Activated T-cell treated with anti-CD3 and anti-CD28 coated beads, Interleukin-2, amount 50 U/mL, for 72 hours (primary cell): ENCODE measurements around the gene PINLYP. TPM values are rescaled to one million over a fixed set of nuclear protein-coding genes. Genes with fewer than 3 reads are reported as not detected.
"Not testable (repeated sequence)": the region's sequence is repeated elsewhere in the genome, so short reads cannot be mapped to it uniquely, and the experiment has no call there.

Experiments used
- ATAC-seq, 2 donors: fragments of 150-1000 bp; cut with Tn5 transposase; replicated peaks in 1 of 2; 2 replicates each; pipeline ENCODE4 v1.10.0; 2021; ENCODE audit warnings: moderate library complexity in 2 of 2, mild to moderate bottlenecking in 1 of 2
- DNase-seq, 2 donors: peaks; one replicate each; pipeline ENCODE4 v3.0.0; 2021 to 2022; ENCODE audit warnings: mixed read lengths in 1 of 2
- H3K27ac Mint-ChIP-seq: one replicate; pipeline ENCODE4 v1.8.0; 2022; ENCODE audit warnings: mild to moderate bottlenecking, moderate library complexity, mixed read lengths
- H3K27me3 Mint-ChIP-seq: one replicate; pipeline ENCODE4 v1.8.0; 2022; ENCODE audit warnings: low read depth, mixed read lengths
- H3K36me3 Mint-ChIP-seq, 2 donors: one replicate each; pipeline ENCODE4 v1.8.0; 2022; ENCODE audit warnings: mixed read lengths in 2 of 2, mild to moderate bottlenecking in 1 of 2; ENCODE audit not compliant: insufficient read depth in 2 of 2
- H3K4me1 Mint-ChIP-seq: one replicate; pipeline ENCODE4 v1.8.0; 2022; ENCODE audit warnings: low read depth, mixed read lengths
- H3K4me3 Mint-ChIP-seq, 2 donors: one replicate each; pipeline ENCODE4 v1.8.0; 2022; ENCODE audit warnings: mild to moderate bottlenecking in 2 of 2, mixed read lengths in 2 of 2, moderate library complexity in 2 of 2
- H3K9me3 Mint-ChIP-seq, 2 donors: one replicate each; pipeline ENCODE4 v1.8.0; 2022; ENCODE audit warnings: mixed read lengths in 2 of 2
- total RNA-seq, 2 donors: library from RNA; stranded (reverse); gene quantifications; one replicate each; pipeline ENCODE4 v1.2.3, GENCODE V29; 2022

Gene PINLYP
- total RNA-seq, 2 donors from 2014 or later, result 8.9 to 18.1 TPM

DNA sequence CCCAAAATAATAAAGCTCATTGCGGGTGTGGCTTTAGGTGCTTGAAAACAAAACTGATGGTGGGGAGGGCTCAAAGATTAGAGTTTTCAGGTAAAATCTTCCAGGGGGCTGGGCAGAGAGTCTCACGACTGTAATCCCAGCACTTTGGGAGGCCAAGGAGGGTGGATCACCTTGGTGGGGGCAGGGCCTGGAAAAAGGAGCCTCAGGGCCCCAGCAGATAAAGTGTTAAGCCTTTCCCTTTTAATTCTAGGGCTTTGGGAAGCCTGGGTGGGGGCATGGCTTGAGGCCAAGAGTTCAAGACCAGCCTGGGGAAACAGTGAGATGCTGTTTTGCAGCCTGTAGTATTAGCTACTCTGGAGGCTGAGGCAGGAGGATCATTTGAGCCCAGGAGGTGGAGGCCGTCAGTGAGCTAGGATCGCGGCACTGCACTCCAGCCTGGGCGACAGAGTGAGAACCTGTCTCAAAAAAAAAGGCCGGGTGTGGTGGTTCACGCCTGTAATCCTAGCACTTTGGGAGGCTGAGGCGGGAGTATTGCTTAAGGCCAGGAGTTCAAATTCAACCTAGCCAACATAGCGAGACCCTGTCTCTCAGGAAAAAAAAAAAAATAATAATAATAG, 18.6 kb downstream of the PINLYP start:
- Mint-ChIP-seq H3K4me1 (peaks cover 48% of the 10 kb centered on the region), H3K4me3 (peak overlapping the region; percentile 98 to 99), H3K36me3 (peaks cover 6 to 16% of the 10 kb centered on the region in 2 donors), H3K27ac (peak overlapping the region; percentile 94), H3K27me3 (no peaks in the 10 kb centered on the region), H3K9me3 (no peaks in the 10 kb centered on the region)
- DNase-seq (no peak), ATAC-seq (no peak)

DNA sequence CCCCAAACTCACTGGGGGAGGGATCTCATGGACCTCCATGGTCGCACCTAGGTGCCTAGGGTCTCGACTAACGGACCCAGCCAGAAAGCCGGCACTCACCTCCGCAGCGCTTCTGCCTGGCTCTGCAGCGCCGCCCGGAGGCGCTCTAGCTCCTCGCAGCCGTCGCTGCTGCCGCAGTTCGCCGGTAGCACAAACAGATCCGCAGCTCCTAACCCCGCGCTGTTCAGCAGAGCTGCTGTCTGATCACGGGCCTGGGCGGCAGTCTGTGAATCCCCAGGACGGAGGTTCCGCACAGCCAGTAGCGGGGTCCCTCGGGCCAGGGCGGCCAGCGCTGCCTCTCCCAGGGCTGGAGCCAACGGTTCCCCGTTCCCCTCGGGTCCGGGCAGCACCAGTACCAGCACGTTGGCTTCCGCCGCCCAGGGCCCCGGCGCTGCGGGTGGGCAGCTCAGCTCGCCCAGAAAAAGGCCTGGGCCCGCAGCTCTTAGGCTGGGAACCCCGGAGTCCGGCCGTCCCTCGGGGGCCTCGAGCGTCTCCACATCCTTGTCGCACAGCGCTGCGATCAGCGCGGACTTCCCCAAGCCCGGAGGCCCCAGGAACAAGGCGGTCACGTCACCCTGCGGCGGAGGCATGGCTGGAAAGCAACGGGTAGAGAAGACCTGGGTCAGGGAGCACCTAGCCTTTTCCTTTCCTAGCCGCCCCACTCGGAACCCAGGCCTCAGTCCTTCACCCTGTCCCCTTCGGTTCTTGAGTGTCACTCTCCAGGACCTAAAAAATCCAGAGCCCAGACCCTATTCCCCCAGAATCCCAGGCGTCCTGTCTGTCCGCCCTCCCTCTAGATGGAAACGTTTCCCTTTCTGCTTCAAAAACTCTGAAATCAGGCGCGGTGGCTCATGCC, 19.4 kb downstream of the PINLYP start:
- Mint-ChIP-seq H3K27me3 (no peaks in the 10 kb centered on the region), H3K9me3 (no peaks in the 10 kb centered on the region), H3K4me1 (peaks cover 41% of the 10 kb centered on the region), H3K36me3 (peaks cover 6 to 17% of the 10 kb centered on the region in 2 donors), H3K4me3 (peak overlapping the region; percentile 98 to 99), H3K27ac (peak overlapping the region; percentile 100)
- ATAC-seq, result peak; percentile 56 to 58
- DNase-seq, result peak; percentile 79 to 81

DNA sequence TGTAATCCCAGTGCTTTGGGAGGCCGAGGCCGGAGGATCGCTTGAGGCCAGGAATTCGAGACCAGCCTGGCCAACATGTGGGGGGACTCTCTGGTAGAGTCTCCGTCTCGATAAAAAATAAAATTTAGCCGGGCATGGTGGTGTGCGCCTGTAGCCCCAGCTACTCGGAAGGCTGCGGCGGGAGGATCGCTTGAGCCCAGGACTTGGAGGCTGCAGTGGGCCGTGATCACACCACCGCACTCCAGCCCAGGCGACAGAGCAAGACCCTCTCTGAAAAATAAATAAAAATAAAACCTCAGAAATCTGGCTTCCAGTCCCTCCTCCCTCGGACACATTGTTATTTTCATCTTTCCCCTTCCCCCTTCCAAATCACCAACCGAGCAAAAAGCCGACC, 20.0 kb downstream of the PINLYP start:
- H3K4me1 Mint-ChIP-seq, result peaks cover 37% of the 10 kb centered on the region
- peaks cover 6 to 17% of the 10 kb centered on the region in 2 donors for H3K36me3 Mint-ChIP-seq
- ATAC-seq (peak; percentile 25 to 31), DNase-seq (peak in 1 of 2 donors; percentile 39)
- H3K27ac Mint-ChIP-seq, result peak overlapping the region; percentile 100
- H3K9me3 Mint-ChIP-seq, result no peaks in the 10 kb centered on the region
- peak overlapping the region; percentile 98 to 99 for H3K4me3 Mint-ChIP-seq
- no peaks in the 10 kb centered on the region for H3K27me3 Mint-ChIP-seq

DNA sequence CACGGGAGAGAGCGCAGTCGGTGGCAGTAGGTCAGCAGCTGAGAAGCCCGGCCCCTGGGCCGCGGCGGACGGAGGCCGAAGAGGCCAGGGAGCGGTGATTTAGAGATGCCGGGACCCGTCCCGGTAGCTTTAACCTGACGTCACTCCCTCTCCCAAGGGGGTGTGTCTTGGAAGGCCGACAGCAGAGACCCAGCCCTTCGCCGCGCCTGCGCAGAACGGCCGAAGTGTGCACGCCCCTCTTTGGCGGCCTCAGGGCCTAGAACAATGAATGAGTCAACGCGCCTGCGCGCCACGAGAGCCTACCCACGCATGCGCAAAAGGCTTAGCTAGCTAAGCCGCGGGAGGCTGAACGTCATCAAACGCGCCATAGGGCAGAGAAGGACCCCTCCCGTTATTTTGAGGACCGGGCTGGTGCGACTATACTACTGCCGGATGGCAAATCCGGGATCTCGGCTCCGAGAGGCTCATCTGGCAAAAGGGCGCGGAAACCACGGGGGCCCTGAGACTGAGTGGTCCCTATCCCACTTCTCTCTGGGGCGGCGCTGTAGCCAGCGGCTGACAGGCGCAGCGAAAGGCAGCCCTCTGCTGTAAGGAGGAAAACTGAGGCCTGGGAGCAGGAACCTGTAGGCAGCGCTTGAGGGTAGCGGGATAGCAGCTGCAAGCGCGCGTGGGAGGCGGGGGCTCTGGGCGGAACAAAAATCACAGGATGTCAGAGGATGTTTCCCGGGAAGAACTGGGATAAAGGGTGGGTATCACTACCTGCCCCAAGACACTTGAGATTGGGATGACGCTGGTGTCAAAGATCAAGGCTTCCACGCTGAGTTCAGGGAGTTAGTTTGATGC, 20.6 kb downstream of the PINLYP start, which contains the start of the genes IRGQ and ZNF576:
Gene IRGQ, minus strand, starts transcription at position 136 of the 843 bp plus-strand sequence. CDS start 796 bp downstream, outside the sequence.
Gene ZNF576, plus strand, starts transcription at position 597 of the 843 bp plus-strand sequence. CDS start 514 bp downstream, outside the sequence.
- peak within 1 kb of the TSS; percentile 100 for H3K27ac Mint-ChIP-seq
- ATAC-seq (peak; percentile 84 to 87), DNase-seq (peak; percentile 100)
- peaks cover 6 to 15% of the 10 kb centered on the region in 2 donors for H3K36me3 Mint-ChIP-seq
- no peaks in the 10 kb centered on the region for H3K9me3 Mint-ChIP-seq
- peaks cover 35% of the 10 kb centered on the region for H3K4me1 Mint-ChIP-seq
- H3K4me3 Mint-ChIP-seq, result peak within 1 kb of the TSS; percentile 98 to 99
- H3K27me3 Mint-ChIP-seq, result no peaks in the 10 kb centered on the region

DNA sequence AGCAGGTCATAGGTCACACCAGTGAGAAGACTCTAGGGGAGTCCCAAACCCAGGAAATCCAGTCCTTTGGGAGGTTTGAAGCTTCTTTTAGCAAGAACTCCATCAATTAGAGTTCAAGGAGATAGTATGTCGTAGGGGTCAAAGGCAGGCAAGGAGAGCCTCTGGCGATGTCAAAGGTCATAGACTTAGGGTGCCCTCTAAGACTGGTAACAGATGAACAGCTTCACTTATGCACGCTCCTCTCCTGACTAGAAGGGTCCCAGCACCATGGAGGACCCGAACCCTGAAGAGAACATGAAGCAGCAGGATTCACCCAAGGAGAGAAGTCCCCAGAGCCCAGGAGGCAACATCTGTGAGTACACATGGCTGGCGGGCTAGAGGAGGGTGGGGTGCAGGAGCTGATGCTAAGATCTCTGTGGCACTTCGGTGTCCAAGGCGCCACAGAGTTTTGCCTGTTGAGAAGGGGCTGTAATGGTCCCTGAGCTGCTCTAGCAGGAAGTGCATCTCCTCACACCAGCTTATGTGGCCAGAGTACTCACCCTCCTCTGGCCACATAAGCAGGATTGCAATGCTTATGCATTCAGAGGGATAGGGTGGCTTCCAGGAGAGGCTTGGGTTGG, 21.4 kb downstream of the PINLYP start:
- no peak for DNase-seq
- Mint-ChIP-seq H3K4me3 (peak overlapping the region; percentile 98 to 99), H3K27ac (peak overlapping the region; percentile 100), H3K27me3 (no peaks in the 10 kb centered on the region), H3K9me3 (no peaks in the 10 kb centered on the region), H3K4me1 (peaks cover 35% of the 10 kb centered on the region), H3K36me3 (peaks cover 6 to 17% of the 10 kb centered on the region in 2 donors)
- ATAC-seq, result no peak

DNA sequence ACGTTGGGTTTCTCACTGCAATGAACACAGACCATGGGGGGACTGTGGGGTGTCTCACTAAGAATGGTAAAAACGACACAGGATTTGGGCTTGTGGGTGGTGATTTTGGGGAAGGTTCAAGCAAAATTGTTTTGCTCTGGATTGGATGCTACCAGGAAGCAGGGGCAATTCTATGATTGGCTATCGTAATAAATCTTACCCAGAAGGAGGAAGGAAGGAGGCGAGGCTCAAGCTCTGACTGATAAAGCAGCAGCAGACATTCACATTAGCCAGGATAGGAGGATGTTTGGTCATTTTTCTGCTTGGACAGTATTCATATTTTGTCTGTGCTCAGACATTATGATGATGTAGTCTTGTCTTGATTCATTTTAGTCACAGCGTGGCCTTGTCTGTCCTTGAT, 22.3 kb downstream of the PINLYP start:
- Mint-ChIP-seq H3K27ac (peak overlapping the region; percentile 95), H3K36me3 (peaks cover 4 to 14% of the 10 kb centered on the region in 2 donors), H3K9me3 (no peaks in the 10 kb centered on the region), H3K4me1 (peaks cover 35% of the 10 kb centered on the region), H3K27me3 (no peaks in the 10 kb centered on the region), H3K4me3 (peak overlapping the region; percentile 98 to 99)
- ATAC-seq, result no peak
- DNase-seq, result no peak

DNA sequence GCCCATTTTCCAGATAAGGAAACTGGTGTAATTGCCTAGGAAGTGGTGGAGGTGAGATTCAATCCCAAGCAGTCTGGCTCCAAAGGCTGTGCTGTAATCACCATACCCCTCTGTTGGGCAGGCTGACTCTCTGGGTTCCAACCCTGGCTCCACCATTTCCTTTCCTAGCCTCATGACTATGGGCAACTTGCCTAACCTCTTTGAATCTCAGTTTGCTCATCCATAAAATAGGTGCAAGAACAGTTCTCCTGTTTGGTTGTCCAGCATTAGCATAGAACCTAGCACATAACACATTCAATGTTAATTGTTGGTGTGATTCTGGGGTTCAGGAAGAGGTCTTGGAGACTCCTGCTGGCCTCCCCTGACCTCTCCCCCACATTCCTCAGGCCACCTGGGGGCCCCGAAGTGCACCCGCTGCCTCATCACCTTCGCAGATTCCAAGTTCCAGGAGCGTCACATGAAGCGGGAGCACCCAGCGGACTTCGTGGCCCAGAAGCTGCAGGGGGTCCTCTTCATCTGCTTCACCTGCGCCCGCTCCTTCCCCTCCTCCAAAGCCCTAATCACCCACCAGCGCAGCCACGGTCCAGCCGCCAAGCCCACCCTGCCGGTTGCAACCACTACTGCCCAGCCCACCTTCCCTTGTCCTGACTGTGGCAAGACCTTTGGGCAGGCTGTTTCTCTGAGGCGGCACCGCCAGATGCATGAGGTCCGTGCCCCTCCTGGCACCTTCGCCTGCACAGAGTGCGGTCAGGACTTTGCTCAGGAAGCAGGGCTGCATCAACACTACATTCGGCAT, 23.0 kb downstream of the PINLYP start:
- no peak for DNase-seq
- Mint-ChIP-seq H3K27ac (peak overlapping the region; percentile 95), H3K4me1 (peaks cover 28% of the 10 kb centered on the region), H3K4me3 (peak overlapping the region; percentile 8 to 99), H3K36me3 (peaks cover 3 to 10% of the 10 kb centered on the region in 2 donors), H3K9me3 (no peaks in the 10 kb centered on the region), H3K27me3 (no peaks in the 10 kb centered on the region)
- no peak for ATAC-seq

DNA sequence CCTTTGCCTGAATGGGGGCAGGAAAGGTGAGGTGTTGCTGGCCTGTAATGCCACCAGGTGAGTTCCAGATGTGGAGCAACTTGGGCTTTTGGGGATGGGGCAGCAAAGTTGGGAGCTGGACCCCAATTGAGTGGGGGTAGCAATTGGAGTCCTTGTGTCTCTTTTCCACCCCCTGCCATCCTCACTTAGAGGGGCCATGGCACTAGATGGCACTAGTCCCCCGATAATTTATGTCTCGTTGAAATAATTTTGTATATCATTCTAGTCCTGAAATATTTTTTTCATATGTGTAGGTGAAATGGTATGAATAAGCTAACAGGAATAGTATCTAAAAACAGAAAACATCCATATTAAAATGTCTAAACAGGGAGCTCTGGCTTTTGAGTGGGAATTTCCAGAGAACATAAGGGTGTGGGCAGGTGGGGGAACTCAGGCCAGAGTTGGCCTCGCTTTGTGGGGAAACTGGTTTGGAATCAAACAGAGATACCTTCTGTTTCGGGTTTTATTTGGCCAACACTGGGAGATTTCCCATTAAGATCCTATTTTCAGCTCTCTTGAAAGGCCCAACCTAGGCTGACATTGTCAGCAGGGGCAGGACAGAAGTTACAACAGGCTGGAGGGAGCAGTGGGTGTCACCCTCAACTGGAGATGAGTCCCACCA, 24.2 kb downstream of the PINLYP start:
- ATAC-seq (no peak), DNase-seq (no peak)
- H3K27me3 Mint-ChIP-seq, result no peaks in the 10 kb centered on the region
- peaks cover 1 to 7% of the 10 kb centered on the region in 2 donors for H3K36me3 Mint-ChIP-seq
- peaks cover 23% of the 10 kb centered on the region for H3K4me1 Mint-ChIP-seq
- no peaks in the 10 kb centered on the region for H3K9me3 Mint-ChIP-seq
- H3K4me3 Mint-ChIP-seq, result no peak overlapping the region
- peak overlapping the region; percentile 50 for H3K27ac Mint-ChIP-seq

DNA sequence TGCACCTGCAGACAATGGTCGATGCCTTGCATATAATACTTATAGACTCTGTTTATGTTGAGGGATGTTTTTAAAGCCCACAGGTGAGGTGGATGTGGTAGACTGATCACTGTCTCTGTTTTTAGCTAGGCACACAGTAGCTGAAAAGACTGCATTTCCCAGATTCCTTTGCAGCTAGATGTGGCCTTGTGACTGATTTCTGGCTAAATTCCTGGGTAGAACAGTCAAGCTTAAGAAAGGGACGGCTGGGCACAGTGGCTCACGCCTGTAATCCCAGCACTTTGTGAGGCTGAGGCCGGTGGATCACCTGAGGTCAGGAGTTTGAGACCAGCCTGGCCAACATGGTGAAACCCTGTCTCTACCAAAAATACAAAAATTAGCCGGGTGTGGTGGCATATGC, 24.7 kb downstream of the PINLYP start:
- not testable (repeated sequence) for H3K27me3 Mint-ChIP-seq, ATAC-seq, DNase-seq, H3K4me3 Mint-ChIP-seq, H3K9me3 Mint-ChIP-seq, H3K36me3 Mint-ChIP-seq, H3K27ac Mint-ChIP-seq
- peaks cover 23% of the 10 kb centered on the region for H3K4me1 Mint-ChIP-seq

DNA sequence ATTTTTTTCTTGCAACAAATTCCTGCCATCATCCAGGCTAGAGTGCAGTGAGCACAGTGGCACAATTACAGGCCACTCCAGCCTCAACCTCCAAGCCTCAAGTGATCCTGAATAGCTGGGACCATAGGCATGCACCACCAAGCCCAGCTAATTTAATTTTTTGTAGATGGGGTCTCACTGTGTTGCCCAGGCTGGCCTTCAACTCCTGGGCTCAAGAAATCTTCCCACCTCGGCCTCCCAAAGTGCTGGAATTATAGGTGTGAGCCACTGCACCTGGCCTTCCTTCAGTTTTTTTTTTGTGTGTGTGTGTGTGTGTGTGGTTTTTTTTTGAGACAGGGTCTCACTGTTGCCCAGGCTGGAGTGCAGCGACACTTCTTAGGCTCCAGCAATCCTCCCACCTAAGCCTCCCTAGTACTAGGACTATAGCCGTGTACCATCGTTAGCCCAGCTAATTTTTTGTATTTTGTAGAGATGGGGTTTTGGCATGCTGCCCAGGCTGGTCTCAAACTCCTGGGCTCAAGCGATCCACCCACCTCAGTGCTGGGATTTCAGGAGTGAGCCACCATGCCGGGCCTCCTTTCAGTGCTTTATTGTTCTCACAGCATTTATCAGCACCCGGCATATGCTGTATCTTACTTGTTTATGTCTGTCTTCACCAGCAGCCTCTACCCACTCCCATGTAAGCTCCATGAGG, 30.4 kb downstream of the PINLYP start:
- ATAC-seq (no peak), DNase-seq (no peak)
- Mint-ChIP-seq H3K4me3 (no peak overlapping the region), H3K36me3 (peaks cover 0 to 3% of the 10 kb centered on the region in 2 donors), H3K27ac (no peak overlapping the region), H3K4me1 (peaks cover 6% of the 10 kb centered on the region), H3K9me3 (no peaks in the 10 kb centered on the region), H3K27me3 (no peaks in the 10 kb centered on the region)
